ENCODE measurements around the gene KRT5. TPM values are rescaled to one million over a fixed set of nuclear protein-coding genes. Genes with fewer than 3 reads are reported as not detected.

KRT5 gene
- total RNA-seq, 1 experiment from 2014 or later: 3,552 TPM

- Mint-ChIP-seq H3K4me1 (ENCODE audit: insufficient read depth, unreplicated experiment) (peaks cover 19% of the 10 kb centered on the region), H3K27me3 (ENCODE audit: insufficient read depth, unreplicated experiment) (no peaks in the 10 kb centered on the region), H3K36me3 (ENCODE audit: insufficient read depth, unreplicated experiment) (no peaks in the 10 kb centered on the region), H3K9me3 (ENCODE audit: unreplicated experiment) (no peaks in the 10 kb centered on the region), H3K4me3 (ENCODE audit: unreplicated experiment) (no peak overlapping the region), H3K27ac (ENCODE audit: low read depth, unreplicated experiment) (no peak overlapping the region)
- DNase-seq (ENCODE audit: unreplicated experiment): no peak
- POLR2A ChIA-PET: interaction anchor here (1.2 kb wide), 1 partner anchor 19 kb away, joined by 3 read pairs; no protein-coding TSS in a partner anchor
- BruUV-seq (replicated peaks): no TSS peak
- no peak for TF ChIP-seq CTCF (IDR thresholded peaks at IDR 0.05; ENCODE audit: unreplicated experiment)
- intact Hi-C loops (cut with micrococcal nuclease): no loop called here
- CTCF ChIA-PET: interaction anchor here (0.5 to 1.7 kb wide), 3 partner anchors 15 to 116 kb away, joined by 3 to 4 read pairs (median 3); no protein-coding TSS in a partner anchor
These were observed 19.6 kb upstream of the KRT5 start for GRCh38 chr12:52539821-52540173.

- Mint-ChIP-seq H3K9me3 (ENCODE audit: unreplicated experiment) (no peaks in the 10 kb centered on the region), H3K4me3 (ENCODE audit: unreplicated experiment) (no peak overlapping the region), H3K27me3 (ENCODE audit: insufficient read depth, unreplicated experiment) (no peaks in the 10 kb centered on the region), H3K27ac (ENCODE audit: low read depth, unreplicated experiment) (no peak overlapping the region), H3K36me3 (ENCODE audit: insufficient read depth, unreplicated experiment) (no peaks in the 10 kb centered on the region), H3K4me1 (ENCODE audit: insufficient read depth, unreplicated experiment) (peaks cover 19% of the 10 kb centered on the region)
- no TSS peak for BruUV-seq (replicated peaks)
- DNase-seq (ENCODE audit: unreplicated experiment): peak; percentile 78
- CTCF ChIA-PET: interaction anchor here (0.5 to 1.7 kb wide), 5 partner anchors 14 to 346 kb away, joined by 3 to 5 read pairs (median 3); no protein-coding TSS in a partner anchor
- no peak for TF ChIP-seq CTCF (IDR thresholded peaks at IDR 0.05; ENCODE audit: unreplicated experiment)
- intact Hi-C loops (cut with micrococcal nuclease): no loop called here
- POLR2A ChIA-PET: interaction anchor here (1.2 kb wide), 1 partner anchor 18 kb away, joined by 3 read pairs; no protein-coding TSS in a partner anchor
These were observed 19.1 kb upstream of the KRT5 start for GRCh38 chr12:52539083-52539820.

GRCh38 chr12:52537101-52537500, 16.9 kb upstream of the KRT5 start:
- ChIA-PET POLR2A (no interaction called here), CTCF (interaction anchor here (0.7 to 0.8 kb wide), 3 partner anchors 15 to 342 kb away, joined by 3 read pairs; no protein-coding TSS in a partner anchor)
- H3K27ac Mint-ChIP-seq (ENCODE audit: low read depth, unreplicated experiment): no peak overlapping the region
- H3K4me3 Mint-ChIP-seq (ENCODE audit: unreplicated experiment): no peak overlapping the region
- H3K27me3 Mint-ChIP-seq (ENCODE audit: insufficient read depth, unreplicated experiment): no peaks in the 10 kb centered on the region
- no peaks in the 10 kb centered on the region for H3K9me3 Mint-ChIP-seq (ENCODE audit: unreplicated experiment)
- H3K36me3 Mint-ChIP-seq (ENCODE audit: insufficient read depth, unreplicated experiment): no peaks in the 10 kb centered on the region
- intact Hi-C loops (cut with micrococcal nuclease): no loop called here
- H3K4me1 Mint-ChIP-seq (ENCODE audit: insufficient read depth, unreplicated experiment): peaks cover 19% of the 10 kb centered on the region
- no TSS peak for BruUV-seq (replicated peaks)
- TF ChIP-seq CTCF (IDR thresholded peaks at IDR 0.05; ENCODE audit: unreplicated experiment): no peak
- DNase-seq (ENCODE audit: unreplicated experiment): no peak

GRCh38 chr12:52535574-52535973, 15.4 kb upstream of the KRT5 start:
- POLR2A ChIA-PET: interaction anchor here (1.2 to 2.1 kb wide), 2 partner anchors 13 to 15 kb away, joined by 3 to 7 read pairs; no protein-coding TSS in a partner anchor
- Mint-ChIP-seq H3K9me3 (ENCODE audit: unreplicated experiment) (no peaks in the 10 kb centered on the region), H3K27ac (ENCODE audit: low read depth, unreplicated experiment) (no peak overlapping the region), H3K4me1 (ENCODE audit: insufficient read depth, unreplicated experiment) (peaks cover 19% of the 10 kb centered on the region), H3K36me3 (ENCODE audit: insufficient read depth, unreplicated experiment) (no peaks in the 10 kb centered on the region), H3K27me3 (ENCODE audit: insufficient read depth, unreplicated experiment) (no peaks in the 10 kb centered on the region), H3K4me3 (ENCODE audit: unreplicated experiment) (no peak overlapping the region)
- BruUV-seq (replicated peaks): no TSS peak
- CTCF ChIA-PET: interaction anchor here (0.6 to 0.7 kb wide), 3 partner anchors 313 to 788 kb away, joined by 3 to 4 read pairs (median 4); no protein-coding TSS in a partner anchor
- DNase-seq (ENCODE audit: unreplicated experiment): no peak
- intact Hi-C loops (cut with micrococcal nuclease): no loop called here
- no peak for TF ChIP-seq CTCF (IDR thresholded peaks at IDR 0.05; ENCODE audit: unreplicated experiment)

Data from MCF 10A (cell line).